Measurements from ENCODE around the gene IPPK.
"Not testable (repeated sequence)": the region's sequence is repeated elsewhere in the genome, so short reads cannot be mapped to it uniquely, and the experiment has no call there.

The IPPK gene

DNA sequence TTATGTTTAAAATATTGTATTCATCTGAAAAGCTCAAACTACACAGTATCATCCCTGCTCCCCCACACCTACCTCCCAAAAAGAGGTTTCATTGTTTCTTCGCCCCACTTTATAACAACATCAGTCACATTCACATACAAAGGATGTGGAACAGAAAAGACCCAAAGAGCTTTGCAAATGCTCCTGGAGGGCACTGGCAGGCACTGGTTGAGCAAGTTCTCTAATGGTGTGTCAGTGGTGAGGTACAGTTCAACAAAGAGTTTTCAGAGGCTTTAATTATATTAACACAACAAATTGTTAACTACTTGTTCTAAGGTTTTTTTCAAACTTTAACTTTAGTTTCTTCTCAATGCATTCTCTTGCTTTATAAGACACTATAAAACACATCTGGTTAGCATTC is 80.0 kb downstream of the IPPK start:
- no peak for DNase-seq

DNA sequence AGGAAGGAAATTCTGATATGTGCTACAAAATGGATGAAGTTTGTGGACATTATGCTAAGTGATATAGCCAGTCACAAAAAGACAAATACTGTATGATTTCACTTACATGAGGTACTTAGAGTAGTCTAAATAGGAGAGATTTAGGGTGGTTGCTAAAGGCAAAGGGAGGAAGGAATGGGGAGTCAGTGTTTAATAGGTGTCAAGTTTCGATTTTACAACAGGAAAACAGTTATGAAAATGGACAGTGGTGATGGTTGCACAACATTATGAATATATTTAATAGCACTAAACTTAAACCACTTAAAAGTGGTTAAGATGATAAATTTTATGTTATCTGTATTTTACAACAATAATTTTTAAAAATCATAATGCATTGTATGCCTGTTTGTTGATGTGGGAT is 93.8 kb downstream of the IPPK start:
- no peak for DNase-seq

DNA sequence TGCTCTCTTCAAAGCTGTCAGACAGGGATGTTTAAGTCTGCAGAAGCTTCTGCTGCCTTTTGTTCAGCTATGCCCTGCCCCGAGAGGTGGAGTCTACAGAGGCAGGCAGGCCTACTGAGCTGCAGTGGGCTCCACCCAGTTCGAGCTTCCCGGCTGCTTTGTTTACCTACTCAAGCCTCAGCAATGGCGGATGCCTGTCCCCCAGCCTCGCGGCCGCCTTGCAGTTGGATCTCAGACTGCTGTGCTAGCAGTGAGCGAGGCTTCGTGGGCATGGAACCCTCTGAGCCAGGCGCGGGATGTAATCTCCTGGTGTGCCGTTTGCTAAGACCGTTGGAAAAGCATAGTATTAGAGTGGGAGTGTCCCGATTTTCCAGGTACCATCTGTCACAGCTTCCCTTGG is 96.3 kb downstream of the IPPK start:
- not testable (repeated sequence) for DNase-seq

DNA sequence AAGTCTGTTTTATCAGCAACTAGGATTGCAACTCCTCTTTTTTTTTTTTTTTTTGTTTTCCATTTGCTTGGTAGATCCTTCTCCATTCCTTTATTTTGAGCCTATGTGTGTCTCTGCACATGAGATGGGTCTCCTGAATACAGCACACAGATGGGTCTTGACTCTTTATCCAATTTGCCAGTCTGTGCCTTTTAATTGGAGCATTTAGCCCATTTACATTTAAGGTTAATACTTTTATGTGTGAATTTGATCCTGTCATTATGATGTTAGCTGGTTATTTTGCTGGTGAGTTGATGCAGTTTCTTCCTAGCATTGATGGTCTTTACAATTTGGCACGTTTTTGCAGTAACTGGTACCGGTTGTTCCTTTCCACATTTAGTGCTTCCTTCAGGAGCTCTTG is 98.1 kb downstream of the IPPK start:
- not testable (repeated sequence) for DNase-seq

DNA sequence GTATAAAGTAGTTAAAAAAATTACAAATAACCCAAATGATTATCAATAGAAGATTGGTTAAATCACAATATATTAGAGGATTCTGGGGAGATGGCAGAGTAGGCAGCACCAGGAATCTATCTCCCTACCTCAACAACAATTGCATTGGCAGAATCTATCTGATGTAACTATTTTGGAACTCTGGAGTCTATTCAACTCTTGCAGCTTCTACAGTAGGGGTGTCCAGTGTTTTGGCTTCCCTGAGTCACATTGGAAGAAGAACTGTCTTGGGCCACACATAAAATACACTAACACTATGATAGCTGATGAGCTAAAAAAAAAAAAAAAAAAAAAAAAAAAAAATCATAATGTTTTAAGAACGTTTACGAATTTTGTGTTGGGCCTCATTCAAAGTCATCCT is 104.9 kb downstream of the IPPK start:
- DNase-seq: no peak

DNA sequence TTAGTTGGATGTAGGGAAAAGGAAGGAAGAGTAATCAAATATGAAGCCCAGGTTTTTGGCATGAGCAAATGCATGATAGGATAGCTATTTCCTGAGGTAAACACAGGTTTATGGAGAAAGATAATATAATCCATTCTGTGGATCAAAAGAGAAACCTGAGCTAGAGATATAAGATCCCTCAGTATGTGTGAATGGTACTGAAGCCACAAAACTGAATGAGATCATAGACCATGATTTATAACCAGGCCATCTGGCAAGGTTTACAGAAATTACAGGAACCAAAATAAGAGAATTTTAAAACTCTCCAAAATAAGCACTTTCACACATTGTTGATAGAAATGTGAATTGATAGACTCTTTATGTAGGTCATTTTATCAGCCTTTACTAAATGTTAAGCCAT is 105.4 kb downstream of the IPPK start:
- no peak for DNase-seq

Measured in stimulated activated CD4-positive, alpha-beta T cell treated with anti-CD3 and anti-CD28 coated beads, Interleukin-15, amount 100 ng/mL, for 24 hours (primary cell).